DMS53 treated with DMSO at 0.1 percent for 48 hours (cell line): Measurements from ENCODE around the gene PANX1.
"Not testable (repeated sequence)": the region's sequence is repeated elsewhere in the genome, so short reads cannot be mapped to it uniquely, and the experiment has no call there.

Source experiments
- DNase-seq: peaks from one replicate; lab custom pipeline; 2025; ENCODE audit not compliant: unreplicated experiment; lab: John Stamatoyannopoulos, UW

The PANX1 gene, protein sequence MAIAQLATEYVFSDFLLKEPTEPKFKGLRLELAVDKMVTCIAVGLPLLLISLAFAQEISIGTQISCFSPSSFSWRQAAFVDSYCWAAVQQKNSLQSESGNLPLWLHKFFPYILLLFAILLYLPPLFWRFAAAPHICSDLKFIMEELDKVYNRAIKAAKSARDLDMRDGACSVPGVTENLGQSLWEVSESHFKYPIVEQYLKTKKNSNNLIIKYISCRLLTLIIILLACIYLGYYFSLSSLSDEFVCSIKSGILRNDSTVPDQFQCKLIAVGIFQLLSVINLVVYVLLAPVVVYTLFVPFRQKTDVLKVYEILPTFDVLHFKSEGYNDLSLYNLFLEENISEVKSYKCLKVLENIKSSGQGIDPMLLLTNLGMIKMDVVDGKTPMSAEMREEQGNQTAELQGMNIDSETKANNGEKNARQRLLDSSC

GRCh38 chr11:94128746-94129511 lies at the start of gene PANX1:
Gene PANX1, plus strand, starts transcription at chr11:94128841. Its CDS starts 472 bp downstream, at chr11:94129313.
- peak; percentile 85 for DNase-seq

DNA sequence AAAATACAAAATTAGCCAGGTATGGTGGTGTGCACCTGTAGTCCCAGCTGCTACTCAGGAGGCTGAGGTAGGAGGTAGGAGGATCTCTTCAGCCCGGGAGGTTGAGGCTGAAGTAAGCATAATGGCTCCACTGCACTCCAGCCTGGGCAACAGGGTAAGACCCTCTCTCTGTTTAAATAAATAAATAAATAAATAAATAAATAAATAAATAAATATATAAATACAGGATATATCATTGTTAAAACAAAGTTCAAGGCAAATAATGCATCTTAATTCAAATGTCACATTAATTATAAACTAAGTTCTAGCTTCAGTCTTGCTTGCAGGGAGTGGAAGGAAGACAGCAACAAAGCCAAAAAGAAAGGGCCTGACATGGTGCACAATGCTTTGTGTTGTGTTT lies 44.5 kb upstream of the PANX1 start:
- no peak for DNase-seq

- no peak for DNase-seq
Measured at GRCh38 chr11:94088906-94089305, 39.7 kb upstream of the PANX1 start.

GRCh38 chr11:94089341-94089740 lies 39.3 kb upstream of the PANX1 start:
- DNase-seq: no peak

GRCh38 chr11:94090401-94090800 lies 38.2 kb upstream of the PANX1 start:
- DNase-seq: no peak

DNA sequence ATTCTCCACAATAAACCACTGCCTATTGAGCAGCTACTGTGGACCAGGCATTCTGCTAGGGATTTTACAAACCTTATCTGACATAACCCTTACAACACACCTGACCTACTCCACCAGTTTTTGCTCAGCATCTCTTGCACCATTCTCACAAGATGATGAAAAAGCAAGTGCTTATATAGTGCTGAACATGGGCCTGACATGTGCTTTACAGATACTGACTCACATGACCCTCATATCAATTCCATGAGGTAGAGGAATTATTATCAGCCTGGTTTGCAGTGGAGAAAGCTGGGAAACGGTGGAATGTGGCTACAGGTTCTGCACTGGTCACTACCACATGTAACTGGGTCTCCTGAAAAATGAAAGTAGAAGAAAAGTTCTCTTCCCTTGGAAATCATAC lies 37.5 kb upstream of the PANX1 start:
- DNase-seq: no peak

- peak; percentile 86 for DNase-seq
Measured at GRCh38 chr11:94100253-94100652, 28.4 kb upstream of the PANX1 start.

DNA sequence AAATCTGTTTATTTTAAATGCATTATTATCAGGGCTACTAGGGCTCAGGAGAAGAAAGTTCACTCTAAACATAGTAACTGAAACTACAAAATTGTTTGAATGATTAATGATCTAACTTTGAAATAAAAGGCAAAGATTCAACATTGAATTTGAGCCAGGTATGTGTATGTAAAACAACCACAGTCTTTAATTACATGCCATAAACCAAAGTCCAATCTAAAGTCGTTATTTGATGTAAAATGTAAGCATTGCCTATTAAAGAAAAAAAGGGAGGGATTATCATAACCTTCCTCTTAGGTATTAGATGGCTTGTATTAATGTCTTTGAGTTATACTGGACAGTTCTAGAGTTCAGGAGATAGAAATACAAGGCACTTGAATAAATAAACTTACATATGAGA lies 25.2 kb upstream of the PANX1 start:
- no peak for DNase-seq

- no peak for DNase-seq
Measured at GRCh38 chr11:94104734-94105133, 23.9 kb upstream of the PANX1 start.

GRCh38 chr11:94106716-94107115 lies 21.9 kb upstream of the PANX1 start:
- no peak for DNase-seq

DNA sequence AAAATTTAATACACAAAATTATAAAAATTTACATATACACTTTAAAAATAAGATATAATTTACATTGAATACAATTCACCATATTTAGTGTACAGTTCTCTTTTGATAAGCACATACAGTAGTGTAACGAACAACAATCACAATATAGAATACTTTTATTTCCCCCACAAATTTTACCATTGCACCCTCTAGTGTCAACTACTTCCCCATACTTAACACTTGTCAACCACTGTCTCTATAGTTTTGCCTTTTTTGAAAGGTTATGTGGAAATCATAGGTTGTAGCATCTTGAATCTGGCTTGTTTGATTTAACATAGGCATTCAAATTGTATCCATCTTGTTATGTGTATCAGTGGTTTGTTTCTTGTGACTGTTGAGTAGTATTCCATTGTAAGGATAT lies 21.3 kb upstream of the PANX1 start:
- no peak for DNase-seq

DNA sequence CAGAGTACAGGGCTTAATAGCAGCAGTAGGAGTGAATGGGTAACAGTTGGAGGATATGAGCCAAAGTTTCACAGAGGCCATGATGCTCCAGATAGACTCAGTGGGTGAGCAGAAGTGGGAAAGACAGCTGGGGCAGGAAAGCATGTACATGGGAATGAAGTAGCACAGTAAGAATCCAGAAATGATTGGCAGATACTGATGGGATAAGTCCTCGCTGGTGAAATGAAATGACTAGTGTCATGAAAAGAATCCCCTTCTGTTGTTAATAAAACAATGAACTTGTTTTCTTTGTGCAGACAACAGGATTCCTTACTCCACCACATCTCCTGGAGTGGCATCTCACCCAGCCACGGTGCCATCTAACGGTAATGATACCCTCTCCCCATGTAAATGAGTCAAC lies 17.4 kb upstream of the PANX1 start:
- DNase-seq: no peak

- no peak for DNase-seq
Measured at GRCh38 chr11:94111660-94112059, 17.0 kb upstream of the PANX1 start.

DNA sequence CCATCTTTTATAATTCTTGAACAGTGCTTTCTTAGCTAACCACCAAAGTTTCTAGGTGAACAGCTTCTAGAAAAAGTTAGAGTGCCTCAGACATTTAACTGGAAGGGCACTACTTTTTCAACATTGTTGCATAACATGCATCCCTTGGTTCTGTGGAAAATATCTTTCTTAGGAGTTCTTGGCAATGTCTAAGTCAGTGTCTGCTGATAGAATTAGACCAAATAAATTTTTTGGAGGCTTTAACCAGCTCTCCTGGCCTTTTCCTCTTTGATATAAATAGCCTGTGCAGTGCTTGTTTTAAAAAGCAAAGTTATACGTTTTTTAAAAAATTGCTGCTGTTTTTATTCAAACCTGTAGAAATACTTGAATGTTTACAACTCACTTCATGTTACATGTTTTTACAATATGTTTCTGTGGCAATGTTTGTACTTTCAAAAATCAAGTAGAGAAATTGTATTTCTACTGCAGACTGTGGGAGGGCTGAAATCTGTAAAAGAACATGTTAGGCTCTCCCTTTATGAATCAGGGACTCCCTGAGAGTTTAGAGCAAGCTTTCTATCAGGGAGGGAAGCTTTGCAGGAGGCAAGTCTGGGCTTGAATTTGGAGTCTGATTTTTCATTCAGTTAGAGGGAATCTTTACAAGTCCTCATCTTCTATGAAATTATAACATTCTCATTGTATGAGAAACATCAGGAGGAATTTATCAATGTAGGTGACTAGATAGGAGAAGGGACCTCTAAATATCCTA lies 16.3 kb upstream of the PANX1 start:
- DNase-seq: no peak

DNA sequence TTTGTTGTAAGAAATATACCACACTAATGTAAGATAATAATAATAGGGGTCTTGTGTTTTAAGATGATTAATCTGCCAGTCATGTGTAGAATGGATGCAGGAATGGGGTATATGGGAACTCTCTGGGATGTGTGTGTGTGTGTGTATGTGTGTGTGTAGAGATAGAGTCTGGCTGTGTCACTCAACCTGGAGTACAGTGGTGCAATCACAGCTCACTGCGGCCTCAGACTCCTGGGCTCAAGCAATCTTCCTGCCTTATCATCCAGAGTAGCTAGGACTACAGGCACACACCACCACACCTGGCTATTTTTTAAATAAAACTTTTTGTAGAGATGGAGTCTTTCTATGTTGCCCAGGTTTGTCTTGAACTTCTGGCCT lies 11.5 kb upstream of the PANX1 start:
- DNase-seq: no peak

DNA sequence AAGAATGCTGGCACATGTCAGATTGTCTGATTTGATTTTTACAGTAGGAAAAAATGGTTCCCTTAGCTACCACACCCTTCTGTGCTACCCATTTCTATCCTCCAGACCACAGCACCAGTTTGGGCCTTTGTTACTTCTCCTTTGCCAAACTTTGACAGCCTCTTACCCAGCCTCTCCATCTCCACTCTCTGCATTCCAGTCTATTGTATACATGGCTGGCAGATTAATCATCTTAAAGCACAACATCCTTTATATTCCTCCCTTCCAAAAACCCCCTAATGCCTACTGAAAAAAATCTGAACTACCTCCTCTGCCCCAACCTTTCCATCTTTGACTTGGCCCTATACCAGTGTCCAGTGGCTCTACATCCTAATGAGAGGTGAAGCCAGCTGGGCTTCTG lies 10.8 kb upstream of the PANX1 start:
- no peak for DNase-seq

DNA sequence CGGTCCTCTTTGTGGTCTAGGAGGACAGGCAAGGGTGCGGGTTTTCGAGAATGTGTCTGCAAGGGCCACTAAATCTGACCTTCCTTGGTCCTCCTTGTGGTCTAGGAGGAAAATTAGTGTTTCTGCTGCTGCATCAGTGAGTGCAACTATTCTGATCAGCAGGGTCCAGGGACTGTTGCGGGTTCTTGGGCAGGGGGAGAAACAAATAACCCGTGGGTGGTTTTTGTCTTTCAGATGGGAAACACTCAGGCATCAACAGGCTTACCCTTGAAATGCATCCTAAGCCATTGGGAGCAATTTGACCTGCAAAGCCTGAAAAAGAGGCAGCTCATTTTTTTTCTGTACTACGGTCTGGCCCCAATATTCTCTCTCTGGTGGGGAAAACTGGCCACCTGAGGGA lies 9.0 kb upstream of the PANX1 start:
- not testable (repeated sequence) for DNase-seq

DNA sequence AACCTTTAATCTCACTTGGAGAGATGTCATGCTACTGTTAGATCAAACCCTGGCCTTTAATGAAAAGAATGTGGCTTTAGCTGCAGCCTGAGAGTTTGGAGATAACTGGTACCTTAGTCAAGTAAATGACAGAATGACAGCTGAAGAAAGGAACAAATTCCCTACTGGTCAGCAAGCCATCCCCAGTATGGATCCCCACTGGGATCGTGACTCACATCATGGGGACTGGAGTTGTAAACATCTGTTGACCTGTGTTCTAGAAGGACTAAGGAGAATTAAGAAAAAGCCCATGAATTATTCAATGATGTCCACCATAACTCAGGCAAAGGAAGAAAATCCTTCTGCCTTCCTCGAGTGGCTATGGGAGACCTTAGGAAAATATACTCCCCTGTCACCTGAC lies 8.1 kb upstream of the PANX1 start:
- DNase-seq: not testable (repeated sequence)

DNA sequence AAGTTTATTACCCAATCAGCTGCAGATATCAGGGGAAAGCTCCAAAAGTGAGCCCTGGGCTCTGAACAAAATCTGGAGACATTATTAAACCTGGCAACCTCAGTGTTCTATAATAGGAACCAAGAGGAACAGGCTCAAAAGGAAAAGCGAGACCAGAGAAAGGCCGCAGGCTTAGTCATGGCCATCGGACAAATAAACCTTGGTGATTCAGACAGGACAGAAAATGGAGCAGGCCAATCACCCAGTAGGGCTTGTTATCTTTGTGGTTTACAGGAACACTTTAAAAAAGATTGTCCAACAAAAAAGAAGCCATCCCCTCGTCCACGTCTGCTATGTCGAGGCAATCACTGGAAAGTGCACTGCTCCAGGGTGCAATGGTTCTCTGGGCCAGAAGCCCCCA lies 7.7 kb upstream of the PANX1 start:
- no peak for DNase-seq

DNA sequence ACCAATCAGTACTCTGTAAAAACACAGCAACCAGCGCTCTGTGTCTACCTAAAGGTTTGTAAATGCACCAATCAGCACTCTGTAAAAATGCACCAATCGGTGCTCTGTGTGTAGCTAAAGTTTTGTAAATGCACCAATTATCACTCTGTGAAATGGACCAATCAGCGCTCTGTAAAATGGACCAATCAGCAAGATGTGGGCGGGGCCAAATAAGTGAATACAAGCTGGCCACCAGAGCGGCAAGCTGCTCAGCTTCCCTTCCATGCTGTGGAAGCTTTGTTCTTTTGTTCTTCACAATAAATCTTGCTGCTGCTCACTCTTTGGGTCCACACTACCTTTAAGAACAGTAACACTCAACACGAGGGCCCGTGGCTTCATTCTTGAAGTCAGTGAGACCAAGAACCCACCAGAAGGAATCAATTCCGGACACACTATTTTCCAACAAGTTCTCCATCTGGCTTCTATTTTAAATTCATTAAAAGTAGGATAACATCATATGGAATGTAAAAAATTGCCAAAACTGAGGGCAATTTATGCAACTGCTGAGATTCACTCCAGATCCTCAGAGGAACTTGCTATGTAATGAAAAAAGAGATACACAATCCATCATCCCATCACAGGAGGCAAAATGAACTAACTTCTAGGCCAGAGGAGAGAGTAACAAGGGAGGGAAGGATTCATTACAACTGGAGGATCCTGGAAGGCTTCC lies 3.1 kb upstream of the PANX1 start:
- no peak for DNase-seq

GRCh38 chr11:94127638-94128037 lies 1.0 kb upstream of the PANX1 start:
- DNase-seq: no peak
